Measurements from ENCODE around the gene CYP39A1.

Gene CYP39A1

GRCh38 chr6:46652603-46653438 lies at the start of gene CYP39A1, which contains the start of gene SLC25A27:
Gene CYP39A1 (minus strand): TSS chr6:46652818. CDS start chr6:46652582, 236 bp downstream.
Gene SLC25A27 (plus strand): TSS chr6:46652975. CDS start chr6:46653193, 218 bp downstream.
- peak; percentile 61 for DNase-seq

- DNase-seq: no peak
These were observed 47.4 kb upstream of the CYP39A1 start for GRCh38 chr6:46699970-46700369.

- DNase-seq: no peak
These were observed 38.4 kb upstream of the CYP39A1 start for GRCh38 chr6:46690911-46691451.

- no peak for DNase-seq
These were observed 37.6 kb upstream of the CYP39A1 start for GRCh38 chr6:46690141-46690755.

- no peak for DNase-seq
These were observed 37.0 kb upstream of the CYP39A1 start for GRCh38 chr6:46689657-46690056.

GRCh38 chr6:46688966-46689335 lies 36.3 kb upstream of the CYP39A1 start:
- no peak for DNase-seq

- no peak for DNase-seq
These were observed 35.7 kb upstream of the CYP39A1 start for GRCh38 chr6:46688117-46688965.

- no peak for DNase-seq
These were observed 35.0 kb upstream of the CYP39A1 start, which contains the start of gene TDRD6 for GRCh38 chr6:46687619-46688097. Gene TDRD6 (plus strand): TSS chr6:46687885. CDS start chr6:46688129, 244 bp downstream.

- DNase-seq: no peak
These were observed 32.2 kb upstream of the CYP39A1 start for GRCh38 chr6:46684771-46685170.

GRCh38 chr6:46677314-46677654 lies 24.7 kb upstream of the CYP39A1 start:
- DNase-seq: no peak

- no peak for DNase-seq
These were observed 24.1 kb upstream of the CYP39A1 start for GRCh38 chr6:46676604-46677313.

GRCh38 chr6:46674410-46674809 lies 21.8 kb upstream of the CYP39A1 start:
- no peak for DNase-seq

GRCh38 chr6:46667377-46667776 lies 14.8 kb upstream of the CYP39A1 start:
- no peak for DNase-seq

GRCh38 chr6:46661483-46661882 lies 8.9 kb upstream of the CYP39A1 start:
- DNase-seq: no peak

- no peak for DNase-seq
These were observed 5.0 kb upstream of the CYP39A1 start for GRCh38 chr6:46657642-46658041.

GRCh38 chr6:46655803-46656202 lies 3.2 kb upstream of the CYP39A1 start:
- DNase-seq: no peak

- no peak for DNase-seq
These were observed 999 bp upstream of the CYP39A1 start for GRCh38 chr6:46653439-46654195.

- DNase-seq: no peak
These were observed 401 bp downstream of the CYP39A1 start for GRCh38 chr6:46652232-46652602.

GRCh38 chr6:46651816-46652215 lies 802 bp downstream of the CYP39A1 start:
- no peak for DNase-seq

- no peak for DNase-seq
These were observed 1.6 kb downstream of the CYP39A1 start for GRCh38 chr6:46651006-46651405.

GRCh38 chr6:46648869-46649492 lies 3.6 kb downstream of the CYP39A1 start:
- no peak for DNase-seq

All from CD4-positive, alpha-beta T cell treated with Interleukin-4 for 4 hours (primary cell).